Ovary (tissue), 3 donors: ENCODE data around the gene C6orf141.
"Not testable (repeated sequence)": the region's sequence is repeated elsewhere in the genome, so short reads cannot be mapped to it uniquely, and the experiment has no call there.

Experiments
- CTCF ChIP-seq, 3 donors: fragments of 450-650 bp in 2 of 3; fragments of 200-600 bp in 1 of 3; IDR thresholded peaks; one replicate each; pipeline versions ENCODE4 v1.5.1 to v1.8.0; 2016 to 2022; ENCODE audit warnings: antibody characterized with exemption in 3 of 3, mild to moderate bottlenecking in 1 of 3
- POLR2A ChIP-seq: fragments of 450-650 bp; IDR thresholded peaks from one replicate; pipeline ENCODE4 v1.6.1; 2017; ENCODE audit warnings: antibody characterized with exemption, mild to moderate bottlenecking, moderate library complexity
- donor health status: DM: no; HTN: no; CAD: no.

GRCh38 chr6:49587262-49587661 is 36.8 kb downstream of the C6orf141 start:
- not testable (repeated sequence) for TF ChIP-seq CTCF (IDR thresholded peaks at IDR 0.05); POLR2A
